ENCODE measurements around the gene CYP3A4.
"Not testable (repeated sequence)": the region's sequence is repeated elsewhere in the genome, so short reads cannot be mapped to it uniquely, and the experiment has no call there.

The CYP3A4 gene

GRCh38 chr7:99741441-99741795, 42.6 kb downstream of the CYP3A4 start:
- Histone ChIP-seq H3K4me3 (replicated peaks; ENCODE audit: low read depth, low read length) (no peak overlapping the region), H3K36me3 (ENCODE audit: control insufficient read depth, insufficient read depth, low read length) (no peaks in the 10 kb centered on the region), H3K27me3 (replicated peaks; ENCODE audit: control insufficient read depth, insufficient read depth, low read length) (no peaks in the 10 kb centered on the region; the same call in 1 of the 2 replicates)
- no peak for TF ChIP-seq CTCF (IDR thresholded peaks at IDR 0.05; ENCODE audit: insufficient read depth, low read length, poor library complexity, severe bottlenecking)
- no peak for DNase-seq (ENCODE audit: extremely low read depth, insufficient read length)

DNA sequence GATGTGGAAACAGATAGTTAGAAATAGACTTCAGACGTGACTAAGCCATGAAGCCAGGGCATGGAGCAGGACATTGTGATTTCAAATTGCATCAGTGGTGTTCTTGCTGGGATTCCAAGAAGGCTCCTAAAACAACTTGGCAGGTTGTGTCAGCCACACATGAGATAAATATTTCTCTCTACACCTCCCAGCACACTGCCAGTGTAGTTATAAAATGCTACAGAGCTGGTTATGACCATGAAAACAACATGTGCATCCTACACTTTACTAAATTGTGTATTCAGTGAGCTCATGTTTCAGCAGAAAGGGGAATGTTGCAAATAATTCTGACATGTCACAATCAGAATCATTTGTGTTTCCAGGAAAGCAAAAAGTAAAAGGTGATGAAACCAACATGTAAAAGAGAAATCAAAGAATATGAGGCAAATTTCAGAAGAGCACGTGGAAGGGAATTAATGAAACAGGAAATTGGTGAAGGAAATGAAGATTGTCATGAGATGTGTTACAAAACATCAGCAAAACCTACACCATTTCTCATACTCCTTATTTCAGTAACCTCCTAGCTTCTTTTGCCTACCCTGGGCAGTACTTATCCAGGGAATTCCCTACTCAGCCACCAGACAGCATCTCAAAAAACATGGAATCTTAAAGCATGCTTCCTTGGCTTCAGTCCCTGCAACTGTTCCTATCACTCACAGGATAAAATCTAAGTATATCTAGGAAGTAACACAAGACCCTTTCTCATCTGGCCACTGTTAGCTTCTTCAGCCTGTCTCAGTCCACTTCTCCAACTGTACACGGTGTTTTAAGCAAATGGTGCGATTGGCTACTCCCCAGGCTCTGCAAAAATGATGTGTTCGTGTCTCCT, 43.2 kb downstream of the CYP3A4 start:
- no peak for TF ChIP-seq CTCF (IDR thresholded peaks at IDR 0.05; ENCODE audit: insufficient read depth, low read length, poor library complexity, severe bottlenecking)
- Histone ChIP-seq H3K4me3 (replicated peaks; ENCODE audit: low read depth, low read length) (no peak overlapping the region), H3K27me3 (replicated peaks; ENCODE audit: control insufficient read depth, insufficient read depth, low read length) (no peaks in the 10 kb centered on the region; the same call in 1 of the 2 replicates), H3K36me3 (ENCODE audit: control insufficient read depth, insufficient read depth, low read length) (no peaks in the 10 kb centered on the region)
- DNase-seq (ENCODE audit: extremely low read depth, insufficient read length) = no peak

- no peaks in the 10 kb centered on the region; the same call in 1 of the 2 replicates for H3K27me3 ChIP-seq (replicated peaks; ENCODE audit: control insufficient read depth, insufficient read depth, low read length)
- H3K4me3 ChIP-seq (replicated peaks; ENCODE audit: low read depth, low read length) = no peak overlapping the region
- TF ChIP-seq CTCF (IDR thresholded peaks at IDR 0.05; ENCODE audit: insufficient read depth, low read length, poor library complexity, severe bottlenecking) = no peak
- no peaks in the 10 kb centered on the region for H3K36me3 ChIP-seq (ENCODE audit: control insufficient read depth, insufficient read depth, low read length)
- DNase-seq (ENCODE audit: extremely low read depth, insufficient read length) = no peak
These were observed 44.0 kb downstream of the CYP3A4 start for GRCh38 chr7:99739699-99740572.

GRCh38 chr7:99737726-99738125, 46.3 kb downstream of the CYP3A4 start:
- H3K27me3 ChIP-seq (replicated peaks; ENCODE audit: control insufficient read depth, insufficient read depth, low read length) = no peaks in the 10 kb centered on the region; the same call in 1 of the 2 replicates
- no peak overlapping the region for H3K4me3 ChIP-seq (replicated peaks; ENCODE audit: low read depth, low read length)
- TF ChIP-seq CTCF (IDR thresholded peaks at IDR 0.05; ENCODE audit: insufficient read depth, low read length, poor library complexity, severe bottlenecking) = no peak
- H3K36me3 ChIP-seq (ENCODE audit: control insufficient read depth, insufficient read depth, low read length) = no peaks in the 10 kb centered on the region
- DNase-seq (ENCODE audit: extremely low read depth, insufficient read length) = no peak

DNA sequence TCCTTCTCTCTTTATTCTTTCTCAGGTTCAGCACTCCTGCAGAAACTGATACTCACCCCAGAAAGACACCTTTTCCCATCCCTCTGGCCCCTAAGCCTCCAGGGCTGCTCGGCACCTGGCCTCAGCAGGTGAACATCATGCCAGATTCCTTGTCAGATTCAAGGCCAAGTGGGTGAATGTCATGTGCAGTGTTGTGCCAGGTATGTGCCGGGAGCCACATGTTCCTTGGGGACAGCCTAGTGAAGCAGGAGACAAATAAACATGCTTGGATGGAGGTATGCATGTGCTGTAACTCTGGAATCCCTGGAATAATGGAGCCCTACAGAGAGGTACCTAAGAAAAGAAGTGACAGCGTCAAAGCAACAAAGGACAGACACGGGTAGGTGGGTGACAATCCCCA, 47.3 kb downstream of the CYP3A4 start:
- not testable (repeated sequence) for H3K27me3 ChIP-seq (replicated peaks; ENCODE audit: control insufficient read depth, insufficient read depth, low read length); H3K4me3 ChIP-seq (replicated peaks; ENCODE audit: low read depth, low read length); DNase-seq (ENCODE audit: extremely low read depth, insufficient read length); H3K36me3 ChIP-seq (ENCODE audit: control insufficient read depth, insufficient read depth, low read length)

DNA sequence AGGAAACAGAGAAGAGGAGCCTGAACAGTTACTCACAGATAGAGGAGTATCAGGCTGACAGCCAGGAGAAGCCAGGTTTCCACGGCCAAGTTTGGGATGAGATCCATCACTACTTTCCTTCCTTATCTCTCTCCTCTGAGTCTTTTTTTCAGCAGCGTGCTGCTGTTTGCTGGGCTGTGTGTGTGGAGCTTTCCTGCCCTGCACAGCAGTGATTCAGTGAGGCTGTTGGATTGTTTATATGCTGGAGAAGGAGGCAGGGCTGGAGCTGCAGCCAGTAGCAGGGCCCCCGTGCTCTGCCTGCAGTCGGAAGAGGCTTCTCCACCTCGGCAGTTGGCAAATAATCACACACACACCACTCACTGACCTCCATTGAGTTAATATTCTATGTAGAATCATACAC, 49.0 kb downstream of the CYP3A4 start, which contains the start of gene CYP3A7:
TSS of gene CYP3A7 (minus strand) at position 210 of the 400 bp plus-strand sequence. CDS start at position 107, 103 bp downstream.
- no peak for TF ChIP-seq CTCF (IDR thresholded peaks at IDR 0.05; ENCODE audit: insufficient read depth, low read length, poor library complexity, severe bottlenecking)
- no peaks in the 10 kb centered on the region; the same call in 1 of the 2 replicates for H3K27me3 ChIP-seq (replicated peaks; ENCODE audit: control insufficient read depth, insufficient read depth, low read length)

More for the DNA sequence above, 49.0 kb downstream of the CYP3A4 start, which contains the start of gene CYP3A7:
- H3K36me3 ChIP-seq (ENCODE audit: control insufficient read depth, insufficient read depth, low read length) = no peaks in the 10 kb centered on the region
- no peak for DNase-seq (ENCODE audit: extremely low read depth, insufficient read length)
- H3K4me3 ChIP-seq (replicated peaks; ENCODE audit: low read depth, low read length) = no peak within 1 kb of the TSS

Data from GM06990 (cell line).